ENCODE data around the gene LCTL.

DNA sequence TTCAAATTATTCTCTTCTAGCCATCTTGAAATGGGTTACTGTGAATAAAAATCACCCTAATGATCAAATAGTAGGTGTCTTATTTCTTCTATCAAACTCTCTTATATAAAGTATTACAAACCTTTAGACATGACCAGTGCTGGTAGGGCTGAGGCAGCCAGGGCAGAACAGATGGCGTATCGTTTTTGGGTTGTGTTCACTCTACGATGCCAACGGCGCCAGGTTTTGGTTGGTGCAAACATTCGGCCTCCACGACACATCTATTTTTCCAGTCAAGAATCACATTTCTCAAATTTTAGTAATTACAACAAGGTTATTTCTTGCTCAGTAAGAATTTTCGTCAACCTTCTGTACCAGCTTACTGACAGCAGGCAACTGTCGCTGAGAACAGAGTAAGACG, 63.3 kb downstream of the LCTL start:
- no peak for TF ChIP-seq POLR2A (IDR thresholded peaks at IDR 0.05)
- TF ChIP-seq CTCF (IDR thresholded peaks at IDR 0.05) = no peak

Data from lower leg skin (tissue), 3 donors.